Measurements from ENCODE around the gene DEGS1. TPM values are rescaled to one million over a fixed set of nuclear protein-coding genes. Genes with fewer than 3 reads are reported as not detected.

The DEGS1 gene
- total RNA-seq, 3 donors from 2014 or later: 10.7 to 56.3 (median 22.7) TPM

GRCh38 chr1:224188286-224188685 lies 5.2 kb downstream of the DEGS1 start:
- ATAC-seq (no peak), DNase-seq (no peak)
- no peaks in the 10 kb centered on the region for H3K9me3 ChIP-seq
- H3K4me3 ChIP-seq: no peak overlapping the region
- intact Hi-C loops (cut with DNase I, micrococcal nuclease): no loop called here
- TF ChIP-seq CTCF (IDR thresholded peaks at IDR 0.05): no peak
- H3K36me3 ChIP-seq (ENCODE audit: low read depth): no peaks in the 10 kb centered on the region
- H3K4me1 ChIP-seq (ENCODE audit: low read depth): peaks cover 5% of the 10 kb centered on the region

GRCh38 chr1:224189561-224189960 lies 6.5 kb downstream of the DEGS1 start:
- no peak overlapping the region for H3K4me3 ChIP-seq
- H3K9me3 ChIP-seq: no peaks in the 10 kb centered on the region
- H3K4me1 ChIP-seq (ENCODE audit: low read depth): peaks cover 5% of the 10 kb centered on the region
- DNase-seq (no peak), ATAC-seq (no peak)
- TF ChIP-seq CTCF (IDR thresholded peaks at IDR 0.05): no peak
- no peaks in the 10 kb centered on the region for H3K36me3 ChIP-seq (ENCODE audit: low read depth)
- intact Hi-C loops (cut with DNase I, micrococcal nuclease): no loop called here

GRCh38 chr1:224192082-224192788 lies 9.2 kb downstream of the DEGS1 start:
- Histone ChIP-seq H3K9me3 (no peaks in the 10 kb centered on the region), H3K4me3 (no peak overlapping the region), H3K4me1 (ENCODE audit: low read depth) (no peaks in the 10 kb centered on the region), H3K36me3 (ENCODE audit: low read depth) (no peaks in the 10 kb centered on the region)
- intact Hi-C loops (cut with DNase I, micrococcal nuclease): no loop called here
- ATAC-seq: no peak
- TF ChIP-seq CTCF (IDR thresholded peaks at IDR 0.05): no peak
- no peak for DNase-seq

- DNase-seq (no peak), ATAC-seq (no peak)
- Histone ChIP-seq H3K36me3 (ENCODE audit: low read depth) (no peaks in the 10 kb centered on the region), H3K4me1 (ENCODE audit: low read depth) (no peaks in the 10 kb centered on the region), H3K4me3 (no peak overlapping the region), H3K9me3 (no peaks in the 10 kb centered on the region)
- TF ChIP-seq CTCF (IDR thresholded peaks at IDR 0.05): no peak
- intact Hi-C loops (cut with DNase I, micrococcal nuclease): no loop called here
Observed at GRCh38 chr1:224193319-224193966, 10.4 kb downstream of the DEGS1 start.

GRCh38 chr1:224196813-224197600 lies 14.0 kb downstream of the DEGS1 start:
- TF ChIP-seq CTCF (IDR thresholded peaks at IDR 0.05): no peak
- intact Hi-C loops (cut with DNase I, micrococcal nuclease): no loop called here
- DNase-seq: peak in 1 of 3 donors; percentile 1
- Histone ChIP-seq H3K4me3 (no peak overlapping the region), H3K9me3 (no peaks in the 10 kb centered on the region), H3K36me3 (ENCODE audit: low read depth) (no peaks in the 10 kb centered on the region), H3K4me1 (ENCODE audit: low read depth) (no peaks in the 10 kb centered on the region)
- no peak for ATAC-seq
